Epithelial cell of esophagus (primary cell): ENCODE results near the gene GNPTAB.
"Not testable (repeated sequence)": the region's sequence is repeated elsewhere in the genome, so short reads cannot be mapped to it uniquely, and the experiment has no call there.

Source experiments
- DNase-seq: peaks from one replicate; pipeline ENCODE4 v3.0.0; 2010; ENCODE audit warnings: low read depth
- H3K4me3 ChIP-seq: 2 replicates; pipeline ENCODE4 v1.5.1; 2011; ENCODE audit warnings: mild to moderate bottlenecking, low read length, control low read depth
- CTCF ChIP-seq: IDR thresholded peaks from 2 replicates; pipeline ENCODE4 v1.5.1; 2011; ENCODE audit warnings: low read depth, mild to moderate bottlenecking, low read length, control low read depth, inconsistent platforms; ENCODE audit not compliant: insufficient read depth; ENCODE audit errors: missing control alignments

Gene GNPTAB

GRCh38 chr12:101738920-101739665, 91.7 kb downstream of the GNPTAB start, which contains the start of gene SYCP3:
TSS of gene SYCP3 (minus strand) at chr12:101739462. CDS start at chr12:101737935, 1,527 bp downstream.
- H3K4me3 ChIP-seq, result no peak within 1 kb of the TSS
- TF ChIP-seq CTCF, result no peak

GRCh38 chr12:101737476-101737875, 93.3 kb downstream of the GNPTAB start:
- DNase-seq, result no peak
- H3K4me3 ChIP-seq, result no peak overlapping the region
- TF ChIP-seq CTCF, result no peak

More at GRCh38 chr12:101738920-101739665, 91.7 kb downstream of the GNPTAB start, which contains the start of gene SYCP3:
- DNase-seq, result no peak

- not testable (repeated sequence) for H3K4me3 ChIP-seq, DNase-seq
Observed at GRCh38 chr12:101734482-101734881, 96.3 kb downstream of the GNPTAB start.

GRCh38 chr12:101733166-101733565, 97.6 kb downstream of the GNPTAB start:
- H3K4me3 ChIP-seq, result no peak overlapping the region
- no peak for TF ChIP-seq CTCF
- no peak for DNase-seq

- no peak for TF ChIP-seq CTCF
- H3K4me3 ChIP-seq, result no peak overlapping the region
- DNase-seq, result no peak
Observed at GRCh38 chr12:101732318-101732717, 98.4 kb downstream of the GNPTAB start.

- DNase-seq, result no peak
- TF ChIP-seq CTCF, result no peak
- H3K4me3 ChIP-seq, result no peak overlapping the region
Observed at GRCh38 chr12:101729842-101730241, 100.9 kb downstream of the GNPTAB start.

GRCh38 chr12:101727098-101727497, 103.7 kb downstream of the GNPTAB start:
- no peak for TF ChIP-seq CTCF
- no peak for DNase-seq
- no peak overlapping the region for H3K4me3 ChIP-seq
